Measurements from ENCODE around the gene SYCE1L. TPM values are rescaled to one million over a fixed set of nuclear protein-coding genes. Genes with fewer than 3 reads are reported as not detected.

SYCE1L gene, protein sequence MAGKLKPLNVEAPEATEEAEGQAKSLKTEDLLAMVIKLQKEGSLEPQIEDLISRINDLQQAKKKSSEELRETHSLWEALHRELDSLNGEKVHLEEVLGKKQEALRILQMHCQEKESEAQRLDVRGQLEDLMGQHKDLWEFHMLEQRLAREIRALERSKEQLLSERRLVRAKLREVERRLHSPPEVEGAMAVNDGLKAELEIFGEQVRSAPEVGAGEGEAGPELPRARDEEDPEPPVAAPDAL
- 5.2 to 8.0 TPM (median 7.8 TPM) in 5 replicates for total RNA-seq (2022; extraction: Qiagen RNA extraction; ENCODE audit: low read depth)

GRCh38 chr16:77199211-77199610 is at the start of gene SYCE1L:
SYCE1L (plus strand) TSS chr16:77199408; CDS start chr16:77199452, 44 bp downstream.

DNA sequence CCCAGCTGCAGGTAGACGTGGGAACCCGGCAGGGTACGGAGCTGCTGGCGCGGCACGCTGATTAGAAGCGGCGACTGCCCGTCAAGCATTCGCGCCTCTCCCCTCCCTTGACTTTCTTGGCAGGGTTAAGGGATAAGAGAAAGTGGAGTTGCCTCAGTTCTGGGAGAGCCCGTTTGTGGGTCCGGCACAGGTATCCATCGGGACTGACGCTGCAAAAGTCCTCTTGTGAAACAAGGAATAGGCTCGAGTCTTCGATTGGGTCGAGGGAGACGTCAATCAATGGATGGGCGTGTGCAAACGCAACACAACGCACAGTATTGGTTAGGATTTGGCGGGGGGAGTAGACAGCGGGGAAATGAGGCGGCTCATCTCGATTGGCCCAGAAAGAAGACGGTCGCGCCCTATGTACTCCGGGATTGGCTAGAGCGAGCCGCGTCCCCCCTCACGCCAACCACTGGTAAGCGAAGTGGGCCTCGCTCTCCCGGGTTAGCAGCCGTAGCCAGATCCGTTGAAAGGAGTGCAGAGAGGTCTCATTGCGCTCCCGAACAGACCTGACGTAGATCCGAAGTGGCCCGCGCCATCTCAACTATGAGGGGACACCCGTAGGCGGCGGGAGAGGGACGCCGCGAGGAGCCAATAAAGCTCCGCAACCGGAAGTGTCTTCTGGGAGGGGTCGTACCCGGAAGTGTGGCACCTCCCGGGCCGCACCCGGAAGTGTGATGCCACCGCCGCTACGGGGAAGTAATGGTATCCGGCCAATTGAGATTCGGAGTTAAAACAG is 8.5 kb upstream of the SYCE1L start, which contains the start of gene MON1B:
Gene MON1B (plus strand): TSS at position 713 of the 781 bp plus-strand sequence. CDS start 296 bp downstream, outside the sequence.

Other genes with a start within 250 kb of the SYCE1L start
- gene MON1B, start 8.2 kb upstream of the SYCE1L start, total RNA-seq (2022; extraction: Qiagen RNA extraction; ENCODE audit: low read depth) = 18.3 to 40.8 TPM (median 37.9 TPM) in 5 replicates
- 0.07 TPM in 1 of 5 replicates, not detected in the others for gene ADAMTS18, start 235.6 kb downstream of the SYCE1L start, total RNA-seq (2022; extraction: Qiagen RNA extraction; ENCODE audit: low read depth)

Measured in A549 treated with ZK216348 at 1 μM for 4 hours (cell line).